Measurements from ENCODE around the gene PRIM2. TPM values are rescaled to one million over a fixed set of nuclear protein-coding genes. Genes with fewer than 3 reads are reported as not detected.

PRIM2 gene
- total and polyA plus RNA-seq, 2 of the 8 experiments (the other 6 are each of a cell fraction or from before 2014, with no cell fraction given), result 20.8 to 46.8 TPM

DNA sequence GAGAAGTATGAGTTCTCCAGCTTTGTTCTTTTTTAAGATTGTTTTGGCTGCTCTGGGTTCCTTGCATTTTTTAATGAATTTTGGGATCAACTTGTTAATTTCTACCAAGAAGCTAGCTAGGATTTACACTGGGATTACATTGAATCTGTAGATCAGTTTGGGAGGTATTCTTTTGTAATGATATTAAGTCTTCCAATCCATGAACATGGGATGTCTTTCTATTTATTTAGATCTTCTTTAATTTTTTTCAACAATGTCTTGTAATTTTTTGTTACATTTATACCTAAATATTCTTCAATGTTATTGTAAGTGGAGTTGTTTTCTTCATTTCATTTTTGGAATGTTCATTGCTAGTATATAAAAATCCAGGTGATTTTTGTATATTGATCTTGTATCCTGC, 12.5 kb downstream of the PRIM2 start:
- H2BK120ac ChIP-seq (replicated peaks; ENCODE audit: low read depth, low read length), result no peak overlapping the region
- no peak overlapping the region for H3K4me2 ChIP-seq (ENCODE audit: insufficient read depth in 1 of 2, low read depth in 2 of 2, low read length in 2 of 2)
- no peak overlapping the region for H3K4ac ChIP-seq (replicated peaks; ENCODE audit: insufficient read length, low read depth, low read length)
- no peak overlapping the region for H3K4me3 ChIP-seq (ENCODE audit: extremely low read depth in 1 of 4, insufficient read depth in 2 of 4, low read depth in 3 of 4, low read length in 4 of 4)
- DNase-seq (ENCODE audit: low read depth in 1 of 2, low spot score in 2 of 2) (no peak), FAIRE-seq (no peak)
- peaks cover 0 to 60% of the 10 kb centered on the region in 2 experiments; a peak in 2 of 4 replicates for H3K79me2 ChIP-seq (ENCODE audit: control insufficient read depth in 1 of 2, insufficient read depth in 2 of 2, low read length in 2 of 2)
- H3K9me3 ChIP-seq (ENCODE audit: insufficient read depth in 2 of 2, low read depth in 1 of 2, low read length in 1 of 2), result peaks cover 14 to 16% of the 10 kb centered on the region in 2 experiments
- no peak overlapping the region for H2BK15ac ChIP-seq (ENCODE audit: low read length)
- H3K23ac ChIP-seq (ENCODE audit: insufficient read length), result no peak overlapping the region
- no peaks in the 10 kb centered on the region for H3K27me3 ChIP-seq (replicated peaks in 1 of 4; ENCODE audit: control insufficient read depth in 3 of 4, extremely low read depth in 1 of 4, insufficient read depth in 3 of 4, low read length in 3 of 4)
- no peak overlapping the region for H2AFZ ChIP-seq (ENCODE audit: low read length)
- TF ChIP-seq CHD2 (IDR thresholded peaks at IDR 0.05; ENCODE audit: low read length), result no peak
- TF ChIP-seq ZNF274 (IDR thresholded peaks at IDR 0.05; ENCODE audit: borderline replicate concordance, extremely low read depth, low read length), result no peak
- no peak for TF ChIP-seq SP4 (IDR thresholded peaks at IDR 0.05; ENCODE audit: low read length)
- TF ChIP-seq POLR2A (IDR thresholded peaks at IDR 0.05; ENCODE audit: control extremely low read depth in 1 of 2, low read depth in 2 of 2, low read length in 2 of 2), result no peak
- no peak for TF ChIP-seq MAFK (IDR thresholded peaks at IDR 0.05; ENCODE audit: low read depth, low read length)
- TF ChIP-seq RBBP5 (IDR thresholded peaks at IDR 0.05; ENCODE audit: borderline replicate concordance, low read depth, low read length), result no peak
- TF ChIP-seq KDM4A (IDR thresholded peaks at IDR 0.05; ENCODE audit: low read depth, low read length, severe bottlenecking), result no peak
- no peak for TF ChIP-seq FOSL1 (IDR thresholded peaks at IDR 0.05; ENCODE audit: insufficient read depth, low read depth, low read length)
- peaks cover 0 to 1% of the 10 kb centered on the region in 2 experiments for H4K20me1 ChIP-seq (replicated peaks in 1 of 2; ENCODE audit: control insufficient read depth in 1 of 2, insufficient read depth in 2 of 2, low read length in 2 of 2)
- no peak overlapping the region for H2AK5ac ChIP-seq (ENCODE audit: low read depth, low read length)
- no peaks in the 10 kb centered on the region for H3K4me1 ChIP-seq (replicated peaks in 1 of 4; ENCODE audit: control insufficient read depth in 3 of 4, insufficient read depth in 4 of 4, low read length in 3 of 4)
- H3K14ac ChIP-seq (ENCODE audit: insufficient read length), result no peak overlapping the region
- no peak overlapping the region for H3K9ac ChIP-seq (replicated peaks in 1 of 4; ENCODE audit: extremely low read depth in 1 of 4, low read depth in 3 of 4, low read length in 3 of 4)
- H2BK5ac ChIP-seq (ENCODE audit: low read depth, low read length), result no peak overlapping the region
- no peak overlapping the region for H2BK20ac ChIP-seq (ENCODE audit: low read length)
- ChIA-PET CTCF (ENCODE audit: partially characterized antibody) (no interaction called here), POLR2A (ENCODE audit: partially characterized antibody) (no interaction called here)
- no peak overlapping the region for H2BK12ac ChIP-seq (ENCODE audit: low read depth, low read length)
- peaks cover 12 to 78% (median 50%) of the 10 kb centered on the region in 4 experiments for H3K36me3 ChIP-seq (ENCODE audit: control insufficient read depth in 2 of 4, insufficient read depth in 4 of 4, low read length in 3 of 4)
- no peak overlapping the region for H3K56ac ChIP-seq (replicated peaks; ENCODE audit: insufficient read length, low read depth, low read length)
- H3K79me1 ChIP-seq (ENCODE audit: low read depth, low read length), result no peaks in the 10 kb centered on the region
- H3K23me2 ChIP-seq (ENCODE audit: low read depth, low read length), result no peaks in the 10 kb centered on the region
- H4K8ac ChIP-seq (ENCODE audit: extremely low read depth, insufficient read depth, low read length), result no peak overlapping the region
- no peak overlapping the region for H3K18ac ChIP-seq (ENCODE audit: extremely low read depth, low read length)
- H4K91ac ChIP-seq (replicated peaks; ENCODE audit: insufficient read length, low read length), result no peak overlapping the region
- no peak overlapping the region for H4K5ac ChIP-seq (ENCODE audit: insufficient read length, low read depth, low read length)
- H3K27ac ChIP-seq (ENCODE audit: low read depth, low read length), result no peak overlapping the region

All from H1 (cell line).